ENCODE results near the gene C17orf113.

DNA sequence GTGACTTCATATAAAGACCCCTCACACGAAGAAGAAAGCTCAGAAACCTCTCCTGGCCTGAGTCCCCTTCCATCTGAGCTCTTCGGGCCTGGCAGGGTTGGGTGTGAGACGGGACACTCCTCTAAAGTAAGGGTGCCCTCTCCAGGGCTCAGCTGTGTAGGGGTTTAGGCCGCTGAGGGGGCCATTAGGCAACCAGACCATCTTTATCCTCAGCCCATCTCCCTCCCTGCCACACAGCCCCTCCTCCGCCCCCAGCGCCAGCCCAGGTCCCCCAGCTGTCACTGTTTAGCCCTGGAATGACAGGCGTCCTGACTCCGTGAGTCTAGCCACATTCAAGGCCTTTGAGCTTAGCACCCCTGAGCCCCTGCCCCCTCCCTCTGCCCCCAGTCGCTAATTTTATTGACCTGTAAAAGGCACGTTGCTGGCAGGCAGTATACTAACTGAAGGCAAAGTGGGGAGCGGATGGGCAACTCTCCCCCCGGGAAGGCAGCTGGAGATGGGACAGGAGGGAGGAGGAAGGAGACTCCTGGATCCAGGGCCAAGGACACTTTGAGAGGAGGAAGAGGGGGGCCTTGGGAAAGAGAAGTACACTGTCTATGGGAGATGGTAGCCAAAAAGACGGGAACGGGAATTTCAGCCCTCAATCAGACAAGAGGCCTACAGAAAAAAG, 48.5 kb upstream of the C17orf113 start:
- TF ChIP-seq, protein P1, sequence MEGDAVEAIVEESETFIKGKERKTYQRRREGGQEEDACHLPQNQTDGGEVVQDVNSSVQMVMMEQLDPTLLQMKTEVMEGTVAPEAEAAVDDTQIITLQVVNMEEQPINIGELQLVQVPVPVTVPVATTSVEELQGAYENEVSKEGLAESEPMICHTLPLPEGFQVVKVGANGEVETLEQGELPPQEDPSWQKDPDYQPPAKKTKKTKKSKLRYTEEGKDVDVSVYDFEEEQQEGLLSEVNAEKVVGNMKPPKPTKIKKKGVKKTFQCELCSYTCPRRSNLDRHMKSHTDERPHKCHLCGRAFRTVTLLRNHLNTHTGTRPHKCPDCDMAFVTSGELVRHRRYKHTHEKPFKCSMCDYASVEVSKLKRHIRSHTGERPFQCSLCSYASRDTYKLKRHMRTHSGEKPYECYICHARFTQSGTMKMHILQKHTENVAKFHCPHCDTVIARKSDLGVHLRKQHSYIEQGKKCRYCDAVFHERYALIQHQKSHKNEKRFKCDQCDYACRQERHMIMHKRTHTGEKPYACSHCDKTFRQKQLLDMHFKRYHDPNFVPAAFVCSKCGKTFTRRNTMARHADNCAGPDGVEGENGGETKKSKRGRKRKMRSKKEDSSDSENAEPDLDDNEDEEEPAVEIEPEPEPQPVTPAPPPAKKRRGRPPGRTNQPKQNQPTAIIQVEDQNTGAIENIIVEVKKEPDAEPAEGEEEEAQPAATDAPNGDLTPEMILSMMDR (IDR thresholded peaks at IDR 0.05): no peak
- TF ChIP-seq EP300 (IDR thresholded peaks at IDR 0.05) (no peak), POLR2AphosphoS5 (IDR thresholded peaks at IDR 0.05) (no peak)

Data from suprapubic skin (tissue), 4 donors.